Heart right ventricle (tissue), 16 donors: Measurements from ENCODE around the gene PHRF1. TPM values are rescaled to one million over a fixed set of nuclear protein-coding genes. Genes with fewer than 3 reads are reported as not detected.

Experiments used
- ATAC-seq, 8 donors: fragments of 200-7000 bp; cut with Tn5 transposase; one replicate each; pipeline ENCODE4 v1.9.1; 2020; ENCODE audit warnings: mild to moderate bottlenecking in 8 of 8, moderate library complexity in 8 of 8, moderate number of reproducible peaks in 1 of 8
- DNase-seq, 2 donors: peaks; one replicate each; pipeline ENCODE4 v3.0.0-alpha.2; 2020
- H3K27ac ChIP-seq, 10 donors: fragments of 200-600 bp; sonication (generic) in 2 of 10; one replicate each; pipeline versions ENCODE4 v1.5.0 to v1.8.0; 2020 to 2022; ENCODE audit warnings: mild to moderate bottlenecking in 3 of 10
- H3K27me3 ChIP-seq, 7 donors: fragments of 200-600 bp; one replicate each; pipeline ENCODE4 v1.8.0; 2021 to 2022; ENCODE audit warnings: mild to moderate bottlenecking in 2 of 7
- H3K36me3 ChIP-seq, 9 donors: fragments of 200-600 bp; sonication (generic) in 1 of 9; one replicate each; pipeline versions ENCODE4 v1.5.0 to v1.8.0; 2020 to 2022; ENCODE audit warnings: mild to moderate bottlenecking in 2 of 9
- H3K4me1 ChIP-seq, 9 donors: fragments of 200-600 bp; sonication (generic) in 1 of 9; one replicate each; pipeline versions ENCODE4 v1.5.0 to v1.8.0; 2020 to 2022; ENCODE audit warnings: mild to moderate bottlenecking in 4 of 9
- H3K4me3 ChIP-seq, 10 donors: fragments of 200-600 bp; sonication (generic) in 2 of 10; one replicate each; pipeline versions ENCODE4 v1.5.0 to v1.8.0; 2020 to 2022; ENCODE audit warnings: mild to moderate bottlenecking in 7 of 10, moderate library complexity in 2 of 10
- H3K9me3 ChIP-seq, 11 donors: fragments of 200-600 bp in 10 of 11; sonication (generic) in 2 of 11; one replicate each; pipeline versions ENCODE4 v1.5.0 to v1.8.0; 2013 to 2022; ENCODE audit warnings: mild to moderate bottlenecking in 2 of 11, control low read depth in 1 of 11, moderate library complexity in 1 of 11
- CTCF ChIP-seq, 9 donors: fragments of 200-600 bp; sonication (generic) in 2 of 9; IDR thresholded peaks; one replicate each; pipeline versions ENCODE4 v1.5.0 to v1.8.0; 2021 to 2022; ENCODE audit warnings: antibody characterized with exemption in 9 of 9, mild to moderate bottlenecking in 5 of 9, moderate library complexity in 1 of 9
- WGBS, 2 donors: extraction: QIAGEN DNeasy Blood & Tissue Kit; methylation state at CpG; one replicate each; pipeline ENCODE4 v1.1.7; 2013; ENCODE audit warnings: inconsistent platforms in 1 of 2; 5-methylcytosine and 5-hydroxymethylcytosine counted together
- intact Hi-C, 10 donors: fragments of 100-400 bp; cut with DNase I; formaldehyde crosslinking; loops; one replicate each; pipeline versions ENCODE4 v1.11.1 to v1.14.2; 2022
- polyA plus RNA-seq, 2 donors: library from polyadenylated mRNA; stranded (reverse); fragments of 200-250 nt; gene quantifications; one replicate each; pipeline ENCODE4 v1.2.3, GENCODE V29; 2013
- total RNA-seq, 10 donors: library from RNA; stranded (reverse); fragmentation: NEBNext Ultra II Directional in 3 of 10; extraction: Animal tissue kit (Norgen Biotek cat#: 25700) in 3 of 10; gene quantifications; one replicate each; pipeline versions ENCODE4 v1.2.1 to v1.2.4, GENCODE V29; 2021 to 2023
- donor health status: Arrhythmogenic right ventricular cardiomyopathy.
- donor health status: ischemic (EF 13 %, LVEDD 7.1; RV severe dilation, severe dysfunction).
- donor health status: healthy with polysubstance abuse.
- donor health status: DM: no; HTN: yes; CAD: no.
- donor health status: DM: no; HTN: no; CAD: no.
- donor health status: ischemic (EF 25% LVEDD 6.9; RV normal size, moderate dysfunction).
- donor health status: ischemic (EF 25% LVEDD 5.7; RV mildly dilated, moderate dysfunction).
- donor health status: healthy.
- donor health status: DM: yes; HTN: yes; CAD: no.
- donor health status: Ischemic cardiomyopathy.
- donor health status: ischemic (EF 35%, LVEDD 5.7; RV mildly dilated, moderate dysfunction).
- donor health status: nonischemic (EF 11% LVEDD 7.7; RV severe dilation, severe dysfunction).
- donor health status: DM: yes; HTN: yes; CAD: no.
- donor health status: PGD.
- donor health status: ischemic (EF 29% LVEDD 5.4; RV normal size, mild dysfunction).
- donor health status: nonischemic (EF 23%, LVEDD 6.1; RV moderate dilation, normal function).

The PHRF1 gene
- total and polyA plus RNA-seq, 12 donors: 10.5 to 23.0 (median 18.5) TPM

- WGBS, 2 donors: 93 to 94% methylated on average over 31 to 33 of the region's 33 CpGs
- no peak for ATAC-seq
- H3K27me3 ChIP-seq: peaks cover 0 to 22% (median 14%) of the 10 kb centered on the region in 7 donors
- no peak overlapping the region for H3K4me3 ChIP-seq
- H3K9me3 ChIP-seq: no peaks in the 10 kb centered on the region
- H3K36me3 ChIP-seq: peaks cover 0 to 38% (median 16%) of the 10 kb centered on the region in 9 donors
- no peak overlapping the region for H3K27ac ChIP-seq
- DNase-seq: no peak
- intact Hi-C loops: loop anchor here in 1 of 10 donors (10.0 kb wide), 1 partner anchor 92 kb away; the partner anchor contains the start of genes CDHR5 and SCT
- no peak for TF ChIP-seq CTCF (IDR thresholded peaks at IDR 0.05)
- H3K4me1 ChIP-seq: peaks cover 15 to 51% (median 39%) of the 10 kb centered on the region in 9 donors
Measured at GRCh38 chr11:532986-533585, 43.2 kb upstream of the PHRF1 start.

- Histone ChIP-seq H3K4me1 (peaks cover 15 to 51% (median 39%) of the 10 kb centered on the region in 9 donors), H3K36me3 (peaks cover 0 to 38% (median 16%) of the 10 kb centered on the region in 9 donors), H3K9me3 (no peaks in the 10 kb centered on the region), H3K4me3 (peak overlapping the region in 9 of 10 donors; percentile 64 to 95 (median 86)), H3K27ac (peak overlapping the region in 4 of 10 donors; percentile 59 to 78 (median 76)), H3K27me3 (peaks cover 0 to 25% (median 14%) of the 10 kb centered on the region in 7 donors)
- intact Hi-C loops: loop anchor here in 1 of 10 donors (2.0 to 10.0 kb wide), 2 partner anchors 27 to 91 kb away; partner anchors contain the start of genes CDHR5, RNH1 and SCT
- ATAC-seq (no peak), DNase-seq (no peak)
- 91 to 92% methylated on average over 37 of the region's 37 CpGs for WGBS, 2 donors
- no peak for TF ChIP-seq CTCF (IDR thresholded peaks at IDR 0.05)
Measured at GRCh38 chr11:533586-534395, 42.5 kb upstream of the PHRF1 start.

GRCh38 chr11:534396-535209 lies 41.7 kb upstream of the PHRF1 start:
- WGBS, 2 donors: 9 to 14% methylated on average over 48 to 66 of the region's 66 CpGs
- no peak for TF ChIP-seq CTCF (IDR thresholded peaks at IDR 0.05)
- DNase-seq (no peak), ATAC-seq (peak in 1 of 8 donors; percentile 1)
- peaks cover 0 to 37% (median 16%) of the 10 kb centered on the region in 9 donors for H3K36me3 ChIP-seq
- no peaks in the 10 kb centered on the region for H3K9me3 ChIP-seq
- H3K4me3 ChIP-seq: peak overlapping the region; percentile 64 to 95 (median 86)
- H3K4me1 ChIP-seq: peaks cover 15 to 51% (median 39%) of the 10 kb centered on the region in 9 donors
- peaks cover 0 to 25% (median 14%) of the 10 kb centered on the region in 7 donors for H3K27me3 ChIP-seq
- H3K27ac ChIP-seq: peak overlapping the region in 9 of 10 donors; percentile 47 to 78 (median 75)
- intact Hi-C loops: loop anchor here in 1 of 10 donors (2.0 to 10.0 kb wide), 2 partner anchors 28 to 90 kb away; partner anchors contain the start of genes CDHR5, RNH1 and SCT
